Spleen (tissue), 7 donors: ENCODE results near the gene ATP6AP2.
"Not testable (repeated sequence)": the region's sequence is repeated elsewhere in the genome, so short reads cannot be mapped to it uniquely, and the experiment has no call there.

Experiments
- POLR2A ChIP-seq, 3 donors: fragments of 450-650 bp; IDR thresholded peaks; one replicate each; pipeline ENCODE4 v1.5.1; 2017; ENCODE audit warnings: antibody characterized with exemption in 3 of 3, mild to moderate bottlenecking in 1 of 3
- POLR2AphosphoS5 ChIP-seq, 3 donors: sonication (generic); formaldehyde crosslinking; IDR thresholded peaks; one replicate each; pipeline ENCODE4 v1.5.1; 2017; ENCODE audit warnings: antibody characterized with exemption in 3 of 3
- TF ChIP-seq, protein P1 (sequence below), 11 experiments: fragments of 200-600 bp in 7 of 11; fragments of 450-650 bp in 4 of 11; sonication (generic) in 4 of 11; IDR thresholded peaks in 8 of 11; conservative IDR thresholded peaks in 3 of 11; 1 replicate in 7 of 11; 2 replicates in 4 of 11; pipeline versions ENCODE4 v1.4.0 to v1.8.0; 2016 to 2021; ENCODE audit warnings: antibody characterized with exemption in 11 of 11, inconsistent platforms in 4 of 11, mild to moderate bottlenecking in 1 of 11
- donor health status: DM: no; HTN: no; CAD: no; lungs with moderate emphysema.
- donor health status: DM: no; HTN: no; CAD: no.
- donor health status: DM: no; HTN: no; CAD: no.

DNA sequence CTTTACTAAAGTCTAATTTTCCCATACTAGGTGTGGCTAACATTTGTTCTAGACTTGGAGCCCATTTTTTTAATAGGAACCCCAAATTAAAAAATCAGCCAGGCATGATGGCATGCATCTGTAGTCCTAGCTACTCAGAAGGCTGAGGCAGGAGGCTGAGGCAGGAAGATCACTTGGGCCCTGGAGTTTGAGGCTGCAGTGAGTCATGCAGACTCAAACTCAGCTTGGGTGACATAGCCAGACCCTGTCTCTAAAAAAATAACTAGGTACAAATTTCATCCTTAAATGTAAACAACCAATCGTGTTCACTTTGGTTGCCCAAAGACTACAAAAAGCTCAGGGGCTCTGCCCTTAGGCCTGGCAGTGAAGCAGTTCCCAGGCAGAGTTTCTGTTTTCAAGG is 6.9 kb downstream of the ATP6AP2 start:
- TF ChIP-seq, protein P1, sequence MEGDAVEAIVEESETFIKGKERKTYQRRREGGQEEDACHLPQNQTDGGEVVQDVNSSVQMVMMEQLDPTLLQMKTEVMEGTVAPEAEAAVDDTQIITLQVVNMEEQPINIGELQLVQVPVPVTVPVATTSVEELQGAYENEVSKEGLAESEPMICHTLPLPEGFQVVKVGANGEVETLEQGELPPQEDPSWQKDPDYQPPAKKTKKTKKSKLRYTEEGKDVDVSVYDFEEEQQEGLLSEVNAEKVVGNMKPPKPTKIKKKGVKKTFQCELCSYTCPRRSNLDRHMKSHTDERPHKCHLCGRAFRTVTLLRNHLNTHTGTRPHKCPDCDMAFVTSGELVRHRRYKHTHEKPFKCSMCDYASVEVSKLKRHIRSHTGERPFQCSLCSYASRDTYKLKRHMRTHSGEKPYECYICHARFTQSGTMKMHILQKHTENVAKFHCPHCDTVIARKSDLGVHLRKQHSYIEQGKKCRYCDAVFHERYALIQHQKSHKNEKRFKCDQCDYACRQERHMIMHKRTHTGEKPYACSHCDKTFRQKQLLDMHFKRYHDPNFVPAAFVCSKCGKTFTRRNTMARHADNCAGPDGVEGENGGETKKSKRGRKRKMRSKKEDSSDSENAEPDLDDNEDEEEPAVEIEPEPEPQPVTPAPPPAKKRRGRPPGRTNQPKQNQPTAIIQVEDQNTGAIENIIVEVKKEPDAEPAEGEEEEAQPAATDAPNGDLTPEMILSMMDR (IDR thresholded peaks at IDR 0.05 in 8 of 11, conservative IDR thresholded peaks at IDR 0.05 in 3 of 11) = not testable (repeated sequence)
- not testable (repeated sequence) for TF ChIP-seq POLR2A, POLR2AphosphoS5 (IDR thresholded peaks at IDR 0.05)
